Lower leg skin (tissue), 3 donors: ENCODE results near the gene VPS18.

Experiments
- CTCF ChIP-seq, 3 donors: fragments of 450-650 bp; IDR thresholded peaks; one replicate each; pipeline ENCODE4 v1.5.1; 2016; ENCODE audit warnings: antibody characterized with exemption in 3 of 3, mild to moderate bottlenecking in 3 of 3, moderate library complexity in 2 of 3
- POLR2A ChIP-seq, 2 donors: fragments of 450-650 bp; IDR thresholded peaks; one replicate each; pipeline ENCODE4 v1.6.1; 2016 to 2017; ENCODE audit warnings: antibody characterized with exemption in 2 of 2, mild to moderate bottlenecking in 1 of 2, moderate library complexity in 1 of 2

GRCh38 chr15:40917585-40917984, 23.3 kb downstream of the VPS18 start:
- no peak for TF ChIP-seq CTCF (IDR thresholded peaks at IDR 0.05)
- no peak for TF ChIP-seq POLR2A (IDR thresholded peaks at IDR 0.05)
